Fibroblast of gingiva (primary cell): ENCODE results near the gene RGS6.

Source experiments
- DNase-seq: peaks from one replicate; pipeline ENCODE4 v3.0.0-alpha.2; 2011; ENCODE audit warnings: low read depth

Gene RGS6

GRCh38 chr14:72578514-72578913 is 646.3 kb downstream of the RGS6 start:
- DNase-seq, result no peak

GRCh38 chr14:72582582-72582981 is 650.4 kb downstream of the RGS6 start:
- no peak for DNase-seq

GRCh38 chr14:72583316-72584272 is 651.4 kb downstream of the RGS6 start:
- no peak for DNase-seq

GRCh38 chr14:72588521-72588920 is 656.3 kb downstream of the RGS6 start:
- DNase-seq, result no peak

GRCh38 chr14:72589652-72590051 is 657.4 kb downstream of the RGS6 start:
- DNase-seq, result no peak

GRCh38 chr14:72590577-72590976 is 658.3 kb downstream of the RGS6 start:
- DNase-seq, result no peak

GRCh38 chr14:72591391-72591790 is 659.2 kb downstream of the RGS6 start:
- no peak for DNase-seq

GRCh38 chr14:72594099-72594901 is 662.1 kb downstream of the RGS6 start:
- no peak for DNase-seq

- no peak for DNase-seq
These were observed 663.1 kb downstream of the RGS6 start for GRCh38 chr14:72595152-72595862.

- no peak for DNase-seq
These were observed 665.3 kb downstream of the RGS6 start for GRCh38 chr14:72597252-72598233.

- no peak for DNase-seq
These were observed 666.1 kb downstream of the RGS6 start for GRCh38 chr14:72598306-72598705.

- DNase-seq, result no peak
These were observed 667.6 kb downstream of the RGS6 start for GRCh38 chr14:72599579-72600470.

GRCh38 chr14:72600551-72601330 is 668.5 kb downstream of the RGS6 start:
- no peak for DNase-seq

GRCh38 chr14:72603639-72604038 is 671.4 kb downstream of the RGS6 start:
- DNase-seq, result no peak

GRCh38 chr14:72604133-72604532 is 671.9 kb downstream of the RGS6 start:
- no peak for DNase-seq

- DNase-seq, result no peak
These were observed 673.1 kb downstream of the RGS6 start for GRCh38 chr14:72605096-72605920.

- no peak for DNase-seq
These were observed 673.6 kb downstream of the RGS6 start for GRCh38 chr14:72605921-72606220.

- no peak for DNase-seq
These were observed 674.6 kb downstream of the RGS6 start for GRCh38 chr14:72606879-72607278.
